Measurements from ENCODE around the gene PRELP.

Gene PRELP

DNA sequence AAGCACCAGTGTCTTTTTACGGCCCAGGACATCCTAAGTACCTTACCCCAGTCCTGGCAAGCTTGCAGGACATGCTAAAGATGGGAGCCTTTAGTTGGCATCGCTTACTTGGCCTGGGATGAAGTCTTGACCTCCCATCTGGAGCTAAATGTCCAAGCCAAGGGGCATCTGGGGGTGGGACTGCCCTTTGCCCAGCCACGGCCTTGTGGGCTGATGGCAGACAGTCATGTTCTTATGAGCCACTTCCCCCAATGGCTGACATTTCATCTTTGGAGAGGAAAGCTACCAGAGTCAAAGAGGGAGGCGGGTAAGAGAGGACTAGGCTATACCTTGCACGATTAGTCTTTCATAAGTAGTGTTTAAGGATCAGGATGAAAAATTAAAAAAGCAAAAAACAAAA lies 50.5 kb downstream of the PRELP start:
- DNase-seq (ENCODE audit: low read depth), result no peak

- no peak for DNase-seq (ENCODE audit: low read depth)
Observed at GRCh38 chr1:203526572-203526971, 51.0 kb downstream of the PRELP start.

DNA sequence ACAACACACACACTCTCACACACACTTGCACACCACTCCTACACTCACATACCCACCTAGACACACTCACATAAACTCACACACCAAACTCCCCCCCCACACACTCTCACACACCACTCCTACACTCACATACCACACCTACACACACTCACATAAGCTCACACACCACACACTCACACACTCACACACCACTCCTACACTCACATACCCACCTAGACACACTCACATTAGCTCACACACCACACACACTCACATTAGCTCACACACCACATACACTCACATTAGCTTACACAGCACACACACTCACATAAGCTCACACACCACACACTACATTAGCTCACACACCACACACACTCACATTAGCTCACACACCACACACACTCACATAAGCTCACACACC lies 51.4 kb downstream of the PRELP start:
- no peak for DNase-seq (ENCODE audit: low read depth)

DNA sequence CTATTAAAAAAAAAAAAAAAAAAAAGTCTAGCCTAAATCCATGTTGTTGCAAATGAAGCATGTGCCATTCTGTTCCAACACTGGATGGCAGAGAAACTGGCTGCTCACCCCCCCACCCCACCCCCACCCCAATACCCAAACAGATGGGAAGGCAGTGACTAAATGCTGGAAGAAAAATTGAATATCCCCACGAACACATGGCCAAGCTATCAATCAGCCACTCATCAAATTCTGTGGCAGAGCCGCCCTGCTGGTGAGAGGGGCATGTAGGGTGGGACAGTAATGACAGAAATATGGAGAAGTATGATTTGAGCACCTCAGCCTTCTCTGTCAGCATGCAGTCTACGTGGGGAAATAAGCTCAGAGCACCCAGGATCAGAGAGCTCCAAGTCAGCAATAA lies 52.5 kb downstream of the PRELP start:
- no peak for DNase-seq (ENCODE audit: low read depth)

GRCh38 chr1:203528976-203529835 lies 53.6 kb downstream of the PRELP start:
- no peak for DNase-seq (ENCODE audit: low read depth)

DNA sequence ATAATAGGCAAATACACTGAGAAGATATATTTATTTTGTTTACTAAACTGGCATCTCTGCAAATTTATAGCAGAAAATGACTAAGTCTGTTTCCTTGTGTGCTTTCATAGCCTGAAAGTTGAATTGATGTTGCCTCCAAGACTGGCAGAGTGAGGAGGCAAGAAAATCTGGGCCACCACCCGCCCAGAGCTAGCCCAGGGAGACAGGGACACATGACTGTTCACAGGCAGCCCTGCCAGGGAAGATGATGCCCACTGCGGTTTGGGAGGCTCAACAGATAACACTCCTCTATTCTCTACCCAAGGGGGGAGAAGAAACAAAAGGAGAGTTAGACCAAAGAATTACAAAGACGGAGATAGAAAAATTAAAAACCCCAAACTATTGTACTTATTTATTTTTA lies 55.5 kb downstream of the PRELP start:
- DNase-seq (ENCODE audit: low read depth), result no peak

DNA sequence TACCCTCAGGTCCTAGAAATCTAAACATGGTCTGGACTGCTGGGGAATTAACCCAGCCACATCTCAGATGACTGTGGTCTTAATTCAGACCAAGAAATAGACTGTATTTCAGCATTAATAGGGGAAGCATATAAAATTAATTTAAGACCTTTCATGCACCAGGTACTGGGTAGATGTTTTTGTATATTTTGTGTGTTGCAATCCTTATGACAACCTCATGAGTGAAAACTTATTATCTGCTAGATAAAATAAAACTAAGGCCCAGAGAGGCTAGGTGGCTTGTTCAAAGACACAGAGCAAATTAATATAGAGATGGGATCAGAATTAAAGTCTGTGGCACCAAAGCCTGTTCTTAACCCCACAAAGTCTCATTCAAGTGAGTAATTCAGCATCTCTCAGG lies 58.4 kb downstream of the PRELP start:
- DNase-seq (ENCODE audit: low read depth), result no peak

DNA sequence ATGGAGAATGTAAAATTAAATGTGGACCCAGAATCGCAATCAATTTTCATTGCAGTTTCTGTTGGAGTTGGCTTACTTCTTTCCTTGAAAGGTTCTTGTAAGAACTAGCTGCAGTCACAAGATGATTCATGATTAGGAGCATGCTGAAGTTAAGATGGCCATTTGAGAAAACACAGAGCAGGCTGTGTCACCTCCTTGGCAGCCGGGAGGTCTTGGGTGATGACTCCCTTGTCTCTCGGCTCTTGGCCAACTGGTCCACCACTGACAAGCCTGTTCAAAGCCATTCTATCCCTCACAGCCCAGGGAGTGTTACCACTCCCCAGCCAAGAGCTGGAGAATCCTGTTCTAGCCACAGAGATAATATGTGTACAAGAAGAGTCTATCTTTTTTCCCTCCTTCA lies 58.9 kb downstream of the PRELP start:
- no peak for DNase-seq (ENCODE audit: low read depth)

DNA sequence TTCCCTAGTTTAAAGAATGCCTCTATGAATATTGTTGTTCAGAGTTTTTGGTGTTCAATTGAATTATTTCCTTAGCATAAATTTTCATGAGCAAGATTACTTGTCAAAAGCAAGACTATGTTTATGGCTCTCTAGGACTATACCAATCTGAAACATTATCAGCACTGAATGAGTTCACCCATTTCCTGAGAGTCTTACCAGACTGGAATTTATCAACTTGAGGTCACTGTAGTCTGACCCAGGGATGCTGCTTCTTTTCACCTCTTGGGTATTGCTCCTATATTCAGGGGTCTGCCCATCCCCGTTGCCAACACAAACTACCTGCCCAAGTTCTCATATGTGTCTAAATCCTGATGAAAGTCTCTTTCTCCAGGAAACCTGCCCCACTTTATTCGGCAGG lies 61.0 kb downstream of the PRELP start:
- DNase-seq (ENCODE audit: low read depth), result no peak

DNA sequence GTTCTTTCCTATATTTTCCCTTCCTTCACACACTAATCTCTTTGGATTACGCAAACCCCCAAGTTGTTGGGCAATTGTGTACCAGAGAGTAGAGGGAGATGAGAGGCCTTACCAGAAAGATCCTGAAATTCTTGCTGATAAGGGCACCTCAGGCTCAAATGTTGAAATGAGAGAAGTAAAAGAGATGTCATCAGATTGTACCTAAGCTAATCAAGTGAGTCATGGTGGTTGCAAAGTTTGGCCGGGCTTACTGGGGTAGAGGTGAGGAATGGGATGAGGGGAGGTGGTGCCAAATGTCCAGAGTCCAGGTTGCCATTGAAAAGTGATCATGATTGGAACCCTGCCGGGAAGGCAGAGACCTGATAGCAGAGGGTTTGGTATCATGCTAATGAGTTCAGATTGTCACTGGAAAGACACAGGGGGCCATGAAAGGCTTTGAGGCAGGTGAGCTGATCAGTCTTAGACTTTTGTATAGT lies 61.4 kb downstream of the PRELP start:
- DNase-seq (ENCODE audit: low read depth), result no peak

GRCh38 chr1:203537806-203538464 lies 62.3 kb downstream of the PRELP start:
- no peak for DNase-seq (ENCODE audit: low read depth)

DNA sequence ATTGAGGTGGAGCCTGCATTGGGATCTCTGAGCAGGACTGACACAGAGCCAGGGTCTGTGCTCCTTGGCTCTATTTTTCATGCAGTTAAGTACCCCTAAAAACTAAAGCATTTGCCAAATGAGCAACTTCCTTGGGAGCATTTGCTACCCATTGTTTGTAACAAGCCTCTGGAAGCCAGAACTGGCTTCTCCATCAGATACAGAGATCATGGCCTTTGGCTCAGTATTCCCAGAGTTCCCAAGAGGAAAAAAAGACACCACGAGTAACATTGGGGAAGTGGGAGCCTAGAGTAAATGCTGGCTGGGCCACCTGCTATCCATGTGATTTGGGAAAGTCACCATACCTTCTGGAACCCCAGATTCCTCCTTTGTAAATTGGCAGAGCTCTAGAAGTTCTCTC lies 63.1 kb downstream of the PRELP start:
- no peak for DNase-seq (ENCODE audit: low read depth)

GRCh38 chr1:203539831-203540546 lies 64.4 kb downstream of the PRELP start:
- DNase-seq (ENCODE audit: low read depth), result no peak

Measured in CMK (cell line).